Astrocyte (in vitro differentiated cells and primary cell): ENCODE data around the gene FBXO17.

Source experiments
- EZH2 ChIP-seq: IDR thresholded peaks from 2 replicates; pipeline ENCODE4 v1.6.1; 2012; ENCODE audit warnings: mild to moderate bottlenecking, low read length, inconsistent platforms; ENCODE audit not compliant: insufficient read depth
- TF ChIP-seq, protein P1 (sequence below): IDR thresholded peaks from 2 replicates; pipeline ENCODE4 v1.5.1; 2011; ENCODE audit warnings: low read depth, mild to moderate bottlenecking, inconsistent platforms, low read length, moderate library complexity; ENCODE audit not compliant: insufficient read depth

- TF ChIP-seq, protein P1, sequence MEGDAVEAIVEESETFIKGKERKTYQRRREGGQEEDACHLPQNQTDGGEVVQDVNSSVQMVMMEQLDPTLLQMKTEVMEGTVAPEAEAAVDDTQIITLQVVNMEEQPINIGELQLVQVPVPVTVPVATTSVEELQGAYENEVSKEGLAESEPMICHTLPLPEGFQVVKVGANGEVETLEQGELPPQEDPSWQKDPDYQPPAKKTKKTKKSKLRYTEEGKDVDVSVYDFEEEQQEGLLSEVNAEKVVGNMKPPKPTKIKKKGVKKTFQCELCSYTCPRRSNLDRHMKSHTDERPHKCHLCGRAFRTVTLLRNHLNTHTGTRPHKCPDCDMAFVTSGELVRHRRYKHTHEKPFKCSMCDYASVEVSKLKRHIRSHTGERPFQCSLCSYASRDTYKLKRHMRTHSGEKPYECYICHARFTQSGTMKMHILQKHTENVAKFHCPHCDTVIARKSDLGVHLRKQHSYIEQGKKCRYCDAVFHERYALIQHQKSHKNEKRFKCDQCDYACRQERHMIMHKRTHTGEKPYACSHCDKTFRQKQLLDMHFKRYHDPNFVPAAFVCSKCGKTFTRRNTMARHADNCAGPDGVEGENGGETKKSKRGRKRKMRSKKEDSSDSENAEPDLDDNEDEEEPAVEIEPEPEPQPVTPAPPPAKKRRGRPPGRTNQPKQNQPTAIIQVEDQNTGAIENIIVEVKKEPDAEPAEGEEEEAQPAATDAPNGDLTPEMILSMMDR: no peak
- TF ChIP-seq EZH2: no peak
These were observed 35.6 kb downstream of the FBXO17 start for GRCh38 chr19:38939957-38940356.
